Parathyroid adenoma (tissue), 2 donors: Measurements from ENCODE around the gene GRM7.

Source experiments
- H2AFZ ChIP-seq: fragments of 300-600 bp; sonication (generic); one replicate; pipeline ENCODE4 v1.7.0; 2017; ENCODE audit warnings: antibody characterized with exemption, mild to moderate bottlenecking
- H3K27ac ChIP-seq: fragments of 300-600 bp; sonication (generic); one replicate; pipeline ENCODE4 v1.7.0; 2017
- H3K27me3 ChIP-seq: fragments of 300-600 bp; sonication (generic); one replicate; pipeline ENCODE4 v1.7.0; 2017; ENCODE audit warnings: low read length; ENCODE audit not compliant: control insufficient read depth, insufficient read depth
- H3K36me3 ChIP-seq: fragments of 300-600 bp; sonication (generic); one replicate; pipeline ENCODE4 v1.7.0; 2017; ENCODE audit warnings: low read length; ENCODE audit not compliant: control insufficient read depth, insufficient read depth
- H3K4me1 ChIP-seq: fragments of 300-600 bp; sonication (generic); one replicate; pipeline ENCODE4 v1.7.0; 2017; ENCODE audit warnings: control low read depth
- H3K4me2 ChIP-seq: fragments of 300-600 bp; sonication (generic); one replicate; pipeline ENCODE4 v1.7.0; 2017; ENCODE audit warnings: low read length
- H3K4me3 ChIP-seq: fragments of 300-600 bp; sonication (generic); one replicate; pipeline ENCODE4 v1.7.0; 2017; ENCODE audit warnings: low read depth, low read length
- H3K79me2 ChIP-seq: fragments of 300-600 bp; sonication (generic); one replicate; pipeline ENCODE4 v1.7.0; 2017; ENCODE audit warnings: control low read depth
- H3K9ac ChIP-seq: fragments of 300-600 bp; sonication (generic); one replicate; pipeline ENCODE4 v1.7.0; 2017; ENCODE audit warnings: mild to moderate bottlenecking
- H3K9me3 ChIP-seq: fragments of 300-600 bp; sonication (generic); one replicate; pipeline ENCODE4 v1.7.0; 2017; ENCODE audit warnings: low read length; ENCODE audit not compliant: control insufficient read depth
- CTCF ChIP-seq: fragments of 300-600 bp; sonication (generic); IDR thresholded peaks from one replicate; pipeline ENCODE4 v1.7.0; 2017; ENCODE audit warnings: antibody characterized with exemption, mild to moderate bottlenecking
- donor health status: primary hyperparathyroidism.

The GRM7 gene

GRCh38 chr3:7346364-7346763 lies 485.4 kb downstream of the GRM7 start:
- no peak overlapping the region for H3K9ac ChIP-seq
- H3K27ac ChIP-seq: no peak overlapping the region
- no peaks in the 10 kb centered on the region for H3K4me1 ChIP-seq
- H3K4me3 ChIP-seq: no peak overlapping the region
- H3K27me3 ChIP-seq: no peaks in the 10 kb centered on the region
- H3K9me3 ChIP-seq: no peaks in the 10 kb centered on the region
- no peak overlapping the region for H2AFZ ChIP-seq
- no peak for TF ChIP-seq CTCF
- no peaks in the 10 kb centered on the region for H3K79me2 ChIP-seq
- H3K4me2 ChIP-seq: no peak overlapping the region
- no peaks in the 10 kb centered on the region for H3K36me3 ChIP-seq

GRCh38 chr3:7357101-7357500 lies 496.2 kb downstream of the GRM7 start:
- no peak for TF ChIP-seq CTCF

GRCh38 chr3:7367968-7368367 lies 507.1 kb downstream of the GRM7 start:
- H3K9me3 ChIP-seq: no peaks in the 10 kb centered on the region
- H3K4me3 ChIP-seq: no peak overlapping the region
- H3K27me3 ChIP-seq: no peaks in the 10 kb centered on the region
- H3K9ac ChIP-seq: no peak overlapping the region
- no peaks in the 10 kb centered on the region for H3K4me1 ChIP-seq
- H2AFZ ChIP-seq: no peak overlapping the region
- no peaks in the 10 kb centered on the region for H3K36me3 ChIP-seq
- no peak overlapping the region for H3K27ac ChIP-seq
- TF ChIP-seq CTCF: no peak
- no peak overlapping the region for H3K4me2 ChIP-seq
- H3K79me2 ChIP-seq: no peaks in the 10 kb centered on the region

More at GRCh38 chr3:7357101-7357500, 496.2 kb downstream of the GRM7 start:
- no peaks in the 10 kb centered on the region for H3K4me1 ChIP-seq
- H3K4me2 ChIP-seq: no peak overlapping the region
- H3K4me3 ChIP-seq: no peak overlapping the region
- H3K36me3 ChIP-seq: no peaks in the 10 kb centered on the region
- H3K9me3 ChIP-seq: no peaks in the 10 kb centered on the region
- no peak overlapping the region for H3K9ac ChIP-seq
- no peak overlapping the region for H3K27ac ChIP-seq
- no peaks in the 10 kb centered on the region for H3K79me2 ChIP-seq
- no peak overlapping the region for H2AFZ ChIP-seq
- H3K27me3 ChIP-seq: no peaks in the 10 kb centered on the region

GRCh38 chr3:7368597-7368996 lies 507.7 kb downstream of the GRM7 start:
- Histone ChIP-seq H3K4me3 (no peak overlapping the region), H3K79me2 (no peaks in the 10 kb centered on the region), H3K27me3 (no peaks in the 10 kb centered on the region), H2AFZ (no peak overlapping the region), H3K27ac (no peak overlapping the region), H3K9ac (no peak overlapping the region), H3K4me2 (no peak overlapping the region), H3K9me3 (no peaks in the 10 kb centered on the region), H3K36me3 (no peaks in the 10 kb centered on the region), H3K4me1 (no peaks in the 10 kb centered on the region)
- TF ChIP-seq CTCF: no peak

- H3K4me3 ChIP-seq: no peak overlapping the region
- H3K27me3 ChIP-seq: no peaks in the 10 kb centered on the region
- H3K27ac ChIP-seq: no peak overlapping the region
- H3K9me3 ChIP-seq: no peaks in the 10 kb centered on the region
- H3K79me2 ChIP-seq: no peaks in the 10 kb centered on the region
- no peak for TF ChIP-seq CTCF
- H3K36me3 ChIP-seq: no peaks in the 10 kb centered on the region
- H3K9ac ChIP-seq: no peak overlapping the region
- no peak overlapping the region for H3K4me2 ChIP-seq
- no peak overlapping the region for H2AFZ ChIP-seq
- H3K4me1 ChIP-seq: no peaks in the 10 kb centered on the region
Measured at GRCh38 chr3:7371693-7372572, 511.0 kb downstream of the GRM7 start.
